ENCODE data around the gene SH3PXD2A.
A peak's percentile ranks its signal among the peaks of the same experiment; 100 is the strongest.

The SH3PXD2A gene

GRCh38 chr10:103740611-103741010 lies 114.8 kb downstream of the SH3PXD2A start:
- Histone ChIP-seq H3K36me3 (no peaks in the 10 kb centered on the region), H3K27me3 (no peaks in the 10 kb centered on the region), H3K4me1 (peaks cover 22% of the 10 kb centered on the region), H3K4me3 (ENCODE audit: low read depth, low read length) (no peak overlapping the region), H3K9me3 (no peaks in the 10 kb centered on the region)
- DNase-seq, result no peak
- TF ChIP-seq CTCF (IDR thresholded peaks at IDR 0.05; ENCODE audit: low read depth, low read length), result no peak

GRCh38 chr10:103739039-103739764 lies 116.2 kb downstream of the SH3PXD2A start:
- H3K4me3 ChIP-seq (ENCODE audit: low read depth, low read length), result no peak overlapping the region
- DNase-seq, result no peak
- no peaks in the 10 kb centered on the region for H3K9me3 ChIP-seq
- no peaks in the 10 kb centered on the region for H3K36me3 ChIP-seq
- peaks cover 28% of the 10 kb centered on the region for H3K4me1 ChIP-seq
- H3K27me3 ChIP-seq, result no peaks in the 10 kb centered on the region
- no peak for TF ChIP-seq CTCF (IDR thresholded peaks at IDR 0.05; ENCODE audit: low read depth, low read length)

GRCh38 chr10:103737735-103738367 lies 117.5 kb downstream of the SH3PXD2A start:
- no peaks in the 10 kb centered on the region for H3K9me3 ChIP-seq
- no peaks in the 10 kb centered on the region for H3K36me3 ChIP-seq
- peaks cover 32% of the 10 kb centered on the region for H3K4me1 ChIP-seq
- H3K27me3 ChIP-seq, result no peaks in the 10 kb centered on the region
- no peak for TF ChIP-seq CTCF (IDR thresholded peaks at IDR 0.05; ENCODE audit: low read depth, low read length)
- H3K4me3 ChIP-seq (ENCODE audit: low read depth, low read length), result no peak overlapping the region
- peak; percentile 29 for DNase-seq

- Histone ChIP-seq H3K4me3 (ENCODE audit: low read depth, low read length) (no peak overlapping the region), H3K9me3 (no peaks in the 10 kb centered on the region), H3K27me3 (no peaks in the 10 kb centered on the region), H3K36me3 (no peaks in the 10 kb centered on the region), H3K4me1 (peaks cover 43% of the 10 kb centered on the region)
- TF ChIP-seq CTCF (IDR thresholded peaks at IDR 0.05; ENCODE audit: low read depth, low read length), result peak; percentile 57
- peak; percentile 82 for DNase-seq
These were observed 118.6 kb downstream of the SH3PXD2A start for GRCh38 chr10:103736763-103737162.

- Histone ChIP-seq H3K27me3 (no peaks in the 10 kb centered on the region), H3K4me3 (ENCODE audit: low read depth, low read length) (no peak overlapping the region), H3K36me3 (no peaks in the 10 kb centered on the region), H3K9me3 (no peaks in the 10 kb centered on the region), H3K4me1 (peaks cover 43% of the 10 kb centered on the region)
- no peak for TF ChIP-seq CTCF (IDR thresholded peaks at IDR 0.05; ENCODE audit: low read depth, low read length)
- DNase-seq, result no peak
These were observed 119.3 kb downstream of the SH3PXD2A start for GRCh38 chr10:103736044-103736443.

- Histone ChIP-seq H3K4me3 (ENCODE audit: low read depth, low read length) (no peak overlapping the region), H3K27me3 (no peaks in the 10 kb centered on the region), H3K4me1 (peaks cover 44% of the 10 kb centered on the region), H3K36me3 (no peaks in the 10 kb centered on the region), H3K9me3 (no peaks in the 10 kb centered on the region)
- DNase-seq, result no peak
- no peak for TF ChIP-seq CTCF (IDR thresholded peaks at IDR 0.05; ENCODE audit: low read depth, low read length)
These were observed 120.6 kb downstream of the SH3PXD2A start for GRCh38 chr10:103734731-103735130.
